GM12891 (cell line): ENCODE data around the gene UCKL1.

ENCODE experiments used
- DNase-seq: peaks from one replicate; pipeline ENCODE4 v3.0.0; 2011; ENCODE audit warnings: low spot score; ENCODE audit not compliant: insufficient read length
- FAIRE-seq: peaks from 2 replicates; lab custom pipeline; 2011; peaks lifted over from hg19 to GRCh38; lab: Jason Lieb, UNC
- PAX5 ChIP-seq: IDR thresholded peaks from 2 replicates; pipeline ENCODE4 v1.6.1; 2011; ENCODE audit warnings: low read length, moderate library complexity, mild to moderate bottlenecking; ENCODE audit not compliant: insufficient read depth, severe bottlenecking
- POLR2A ChIP-seq: IDR thresholded peaks from 2 replicates; pipeline ENCODE4 v1.6.1; 2011; ENCODE audit warnings: low read depth, low read length, control low read depth
- POLR2AphosphoS5 ChIP-seq: IDR thresholded peaks from 2 replicates; pipeline ENCODE4 v1.6.1; 2011; ENCODE audit warnings: low read depth, low read length, control low read depth
- POU2F2 ChIP-seq: IDR thresholded peaks from 2 replicates; pipeline ENCODE4 v1.6.1; 2011; ENCODE audit warnings: low read depth, mild to moderate bottlenecking, control low read depth, low read length, moderate library complexity
- SPI1 ChIP-seq: IDR thresholded peaks from 2 replicates; pipeline ENCODE4 v1.6.1; 2011; ENCODE audit warnings: low read depth, low read length, control low read depth
- TAF1 ChIP-seq: IDR thresholded peaks from 2 replicates; pipeline ENCODE4 v1.6.1; 2011; ENCODE audit warnings: low read depth, low read length, control low read depth

UCKL1 gene

DNA sequence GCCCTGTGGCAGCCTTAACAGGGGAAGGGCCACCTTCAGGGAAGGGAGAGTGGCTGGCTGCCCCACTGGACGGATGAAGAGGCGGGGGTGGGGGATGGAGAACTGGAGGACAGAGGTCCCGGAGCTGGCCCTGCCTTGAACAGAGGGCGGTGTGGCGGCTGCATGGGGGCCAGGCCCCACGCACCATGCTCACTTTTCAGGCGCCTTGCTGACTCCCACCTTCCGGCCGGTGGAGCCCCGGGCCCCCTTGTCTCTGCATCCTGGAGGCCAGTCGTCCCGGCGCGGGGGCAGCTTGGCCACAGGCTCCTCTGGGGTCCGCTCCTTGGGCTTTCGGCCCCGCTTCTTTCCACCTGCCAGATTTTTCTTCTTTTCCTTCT lies 3.5 kb upstream of the UCKL1 start:
- no peak for FAIRE-seq

GRCh38 chr20:63958964-63959698 lies 2.9 kb upstream of the UCKL1 start:
- no peak for FAIRE-seq
- DNase-seq = no peak
- TF ChIP-seq POLR2A = no peak
- TF ChIP-seq SPI1 = no peak
- no peak for TF ChIP-seq PAX5
- no peak for TF ChIP-seq TAF1
- no peak for TF ChIP-seq POU2F2
- no peak for TF ChIP-seq POLR2AphosphoS5

More for the DNA sequence above, 3.5 kb upstream of the UCKL1 start:
- TF ChIP-seq POLR2A (no peak), POLR2AphosphoS5 (no peak), POU2F2 (no peak), TAF1 (no peak), PAX5 (no peak)
- DNase-seq = no peak

- FAIRE-seq (no peak), DNase-seq (no peak)
- no peak for TF ChIP-seq PAX5
- TF ChIP-seq POLR2A = no peak
- TF ChIP-seq TAF1 = no peak
- TF ChIP-seq POU2F2 = no peak
- TF ChIP-seq POLR2AphosphoS5 = no peak
- TF ChIP-seq SPI1 = no peak
Measured at GRCh38 chr20:63958471-63958870, 2.3 kb upstream of the UCKL1 start.

GRCh38 chr20:63957690-63958441 lies 1.6 kb upstream of the UCKL1 start:
- no peak for TF ChIP-seq SPI1
- TF ChIP-seq POLR2AphosphoS5 = no peak
- no peak for TF ChIP-seq POLR2A
- no peak for TF ChIP-seq PAX5
- TF ChIP-seq TAF1 = no peak
- TF ChIP-seq POU2F2 = no peak
- no peak for DNase-seq
- no peak for FAIRE-seq

DNA sequence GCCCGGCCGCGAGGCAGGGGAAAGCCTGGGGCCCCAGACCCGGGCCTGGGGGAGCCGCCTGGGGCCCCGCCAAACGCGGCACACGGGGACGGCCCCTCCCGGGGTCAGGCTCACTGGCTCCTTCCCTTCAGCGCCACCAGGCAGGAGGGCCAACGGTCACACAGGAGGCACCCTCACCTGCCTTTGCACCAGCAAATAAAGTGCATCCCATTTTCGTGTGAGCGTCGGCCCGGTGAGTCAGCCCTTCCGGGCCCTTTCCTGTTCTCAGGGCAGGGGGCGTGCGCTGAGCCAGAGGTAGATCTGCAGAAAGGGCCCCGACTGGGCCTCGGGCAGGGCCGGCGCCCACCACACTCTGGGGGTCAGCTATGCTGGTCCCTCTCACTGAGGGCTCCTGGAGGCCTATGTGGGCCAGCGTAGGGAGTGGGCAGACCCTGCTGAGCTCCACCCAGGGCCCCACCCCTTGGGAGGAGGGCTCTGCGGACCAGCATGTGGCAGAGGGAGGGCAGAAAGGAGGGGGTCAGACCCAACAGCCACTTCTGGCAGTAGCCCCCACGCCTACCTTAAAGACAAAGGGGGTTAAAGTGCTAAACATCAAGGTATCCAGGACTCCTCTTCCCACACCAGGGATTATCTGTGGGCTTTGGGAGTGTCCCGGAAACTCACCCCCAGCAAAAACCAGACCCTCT lies 931 bp upstream of the UCKL1 start:
- TF ChIP-seq POLR2A (no peak), POLR2AphosphoS5 (peak; percentile 32), SPI1 (no peak)
- DNase-seq (peak; percentile 74), FAIRE-seq (no peak)

- FAIRE-seq = no peak
- TF ChIP-seq POLR2A (no peak), PAX5 (no peak)
- no peak for DNase-seq
Measured at GRCh38 chr20:63956664-63957003, 418 bp upstream of the UCKL1 start.

DNA sequence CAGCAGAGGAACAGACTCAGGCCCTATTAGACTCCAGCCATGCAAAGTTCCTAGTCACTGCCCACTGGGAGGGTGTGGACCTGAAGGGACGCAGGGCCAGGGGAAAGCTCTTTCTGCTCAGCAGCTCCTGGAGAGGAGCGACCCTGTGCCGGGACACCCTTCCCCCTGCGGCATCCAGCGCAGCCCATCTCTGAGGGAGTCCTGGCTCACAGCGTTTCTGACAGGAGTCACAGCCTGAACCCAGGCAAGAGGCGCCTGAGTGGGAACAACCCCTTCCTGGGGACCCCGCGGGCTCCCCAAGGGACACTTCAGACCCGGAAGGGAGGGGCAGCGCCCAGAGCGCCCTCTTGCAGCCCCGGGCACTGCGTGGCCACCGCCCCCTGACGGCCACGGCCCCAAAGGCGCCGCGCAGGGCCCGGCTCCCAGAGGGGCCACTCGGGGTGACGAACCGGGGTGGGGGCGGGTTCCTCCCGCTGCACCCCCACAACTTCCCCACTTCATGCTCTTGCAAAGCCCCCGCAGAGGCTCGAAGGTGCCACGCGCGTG lies 862 bp downstream of the UCKL1 start:
- FAIRE-seq = no peak
- DNase-seq = no peak
- no peak for TF ChIP-seq TAF1
- no peak for TF ChIP-seq POLR2AphosphoS5
- no peak for TF ChIP-seq PAX5
- TF ChIP-seq SPI1 = no peak
- no peak; the same call in 1 of the 2 replicates for TF ChIP-seq POLR2A
- no peak for TF ChIP-seq POU2F2

- TF ChIP-seq SPI1 (no peak), PAX5 (no peak), POLR2AphosphoS5 (no peak), TAF1 (no peak), POU2F2 (no peak), POLR2A (no peak)
- DNase-seq = no peak
- FAIRE-seq = no peak
Measured at GRCh38 chr20:63953764-63954429, 2.3 kb downstream of the UCKL1 start.

- no peak for FAIRE-seq
- no peak for DNase-seq
Measured at GRCh38 chr20:63952769-63953168, 3.4 kb downstream of the UCKL1 start.

More at GRCh38 chr20:63952769-63953168, 3.4 kb downstream of the UCKL1 start:
- TF ChIP-seq TAF1 = no peak
- no peak for TF ChIP-seq POU2F2
- no peak for TF ChIP-seq SPI1
- TF ChIP-seq PAX5 = no peak
- TF ChIP-seq POLR2A = no peak
- no peak for TF ChIP-seq POLR2AphosphoS5
